NB4 (cell line): ENCODE measurements around the gene LMOD3.

ENCODE experiments used
- CTCF ChIP-seq: IDR thresholded peaks from one replicate; pipeline ENCODE4 v1.5.1; 2012; ENCODE audit warnings: low read depth, low read length
- POLR2A ChIP-seq: IDR thresholded peaks from 2 replicates; pipeline ENCODE4 v1.6.1; 2011; ENCODE audit warnings: mild to moderate bottlenecking; ENCODE audit not compliant: insufficient read length; ENCODE audit errors: extremely low read depth

GRCh38 chr3:69166446-69166845 lies 44.1 kb upstream of the LMOD3 start:
- TF ChIP-seq CTCF (no peak), POLR2A (no peak)
